Liver (tissue), 2 donors: ENCODE data around the gene SMYD3.

Experiments
- REST ChIP-seq: IDR thresholded peaks from 2 replicates; pipeline ENCODE4 v1.6.1; 2016; ENCODE audit warnings: antibody characterized with exemption, mild to moderate bottlenecking
- TF ChIP-seq, protein P1 (sequence below): fragments of 150-350 bp; IDR thresholded peaks from 2 replicates; pipeline ENCODE4 v1.5.1; 2017; ENCODE audit warnings: improper control_type of control experiment, low read depth, low read length; ENCODE audit not compliant: missing input control
- TF ChIP-seq, protein P2 (sequence below): IDR thresholded peaks from 2 replicates; pipeline ENCODE4 v1.6.1; 2016; ENCODE audit warnings: antibody characterized with exemption
- donor health status: healthy.

DNA sequence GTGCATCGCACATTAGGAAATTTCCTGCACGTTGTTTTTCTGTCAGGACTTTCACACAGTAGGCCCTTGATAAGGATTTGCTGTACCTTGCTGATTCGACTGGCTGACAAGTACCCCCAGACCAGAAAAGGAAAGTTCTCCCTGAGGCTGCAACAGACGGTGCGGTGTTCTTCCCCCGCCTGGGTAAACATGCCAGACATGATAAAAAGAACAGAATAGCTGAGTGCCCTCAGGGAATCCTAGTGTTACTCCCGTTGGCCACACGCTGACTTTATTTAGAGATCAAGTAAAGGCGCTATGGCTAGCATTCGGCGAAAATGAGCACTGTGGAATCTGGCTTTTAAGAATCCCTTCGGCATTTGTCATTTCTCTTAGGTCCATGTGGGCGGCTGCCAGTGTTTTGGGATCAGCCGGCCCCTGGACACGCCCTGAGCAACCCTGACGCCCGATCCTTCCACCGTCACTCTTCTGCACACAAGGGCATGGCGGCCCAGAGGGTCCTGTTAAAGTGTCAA is 744.6 kb downstream of the SMYD3 start:
- TF ChIP-seq REST: no peak
- TF ChIP-seq, protein P1, sequence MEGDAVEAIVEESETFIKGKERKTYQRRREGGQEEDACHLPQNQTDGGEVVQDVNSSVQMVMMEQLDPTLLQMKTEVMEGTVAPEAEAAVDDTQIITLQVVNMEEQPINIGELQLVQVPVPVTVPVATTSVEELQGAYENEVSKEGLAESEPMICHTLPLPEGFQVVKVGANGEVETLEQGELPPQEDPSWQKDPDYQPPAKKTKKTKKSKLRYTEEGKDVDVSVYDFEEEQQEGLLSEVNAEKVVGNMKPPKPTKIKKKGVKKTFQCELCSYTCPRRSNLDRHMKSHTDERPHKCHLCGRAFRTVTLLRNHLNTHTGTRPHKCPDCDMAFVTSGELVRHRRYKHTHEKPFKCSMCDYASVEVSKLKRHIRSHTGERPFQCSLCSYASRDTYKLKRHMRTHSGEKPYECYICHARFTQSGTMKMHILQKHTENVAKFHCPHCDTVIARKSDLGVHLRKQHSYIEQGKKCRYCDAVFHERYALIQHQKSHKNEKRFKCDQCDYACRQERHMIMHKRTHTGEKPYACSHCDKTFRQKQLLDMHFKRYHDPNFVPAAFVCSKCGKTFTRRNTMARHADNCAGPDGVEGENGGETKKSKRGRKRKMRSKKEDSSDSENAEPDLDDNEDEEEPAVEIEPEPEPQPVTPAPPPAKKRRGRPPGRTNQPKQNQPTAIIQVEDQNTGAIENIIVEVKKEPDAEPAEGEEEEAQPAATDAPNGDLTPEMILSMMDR: no peak
- TF ChIP-seq, protein P2, sequence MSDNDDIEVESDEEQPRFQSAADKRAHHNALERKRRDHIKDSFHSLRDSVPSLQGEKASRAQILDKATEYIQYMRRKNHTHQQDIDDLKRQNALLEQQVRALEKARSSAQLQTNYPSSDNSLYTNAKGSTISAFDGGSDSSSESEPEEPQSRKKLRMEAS: no peak
